HepG2 (cell line): ENCODE results near the gene CCDC192. TPM values are rescaled to one million over a fixed set of nuclear protein-coding genes. Genes with fewer than 3 reads are reported as not detected.

Experiments
- ATAC-seq: fragments of 200-7000 bp; cut with Tn5 transposase; 3 replicates; pipeline ENCODE4 v1.9.1; 2020; ENCODE audit warnings: mild to moderate bottlenecking, moderate library complexity
- BruUV-seq: library from RNA; stranded (reverse); fragments of 400-500 nt; replicated peaks from 2 replicates; lab custom pipeline; 2021; lab: Mats Ljungman, UMichigan
- CTCF ChIA-PET: fragments of 300-600 bp; formaldehyde crosslinking; extraction: SDS; loops from one replicate; lab custom pipeline; 2021; ENCODE audit warnings: low total read pairs, inconsistent platforms, low intra/inter-chr PET ratio; lab: Yijun Ruan, JAX
- POLR2A ChIA-PET: fragments of 350-600 bp; sonication (Branson Sonifier 250); formaldehyde crosslinking; loops from one replicate; lab custom pipeline; 2020; ENCODE audit warnings: antibody characterized with exemption, inconsistent platforms; lab: Yijun Ruan, JAX
- DNase-seq: peaks from one replicate; pipeline ENCODE4 v3.0.0-alpha.2; 2015; ENCODE audit warnings: low spot score
- FAIRE-seq: peaks from 3 replicates; lab custom pipeline; 2011; peaks lifted over from hg19 to GRCh38; lab: Jason Lieb, UNC
- H2AFZ ChIP-seq: one replicate; pipeline ENCODE4 v1.6.1; 2011; ENCODE audit warnings: low read length, inconsistent platforms
- H3K27ac ChIP-seq: fragments of 300-600 bp; 3 replicates; pipeline ENCODE4 v1.8.0; 2011; ENCODE audit warnings: mixed run types, mild to moderate bottlenecking, mixed read lengths, low read length, inconsistent platforms; ENCODE audit not compliant: insufficient read depth; ENCODE audit errors: extremely low read length
- H3K27me3 ChIP-seq, 2 experiments: fragments of 200-600 bp in 1 of 2; 2 replicates in 1 of 2; 3 replicates in 1 of 2; pipeline versions ENCODE4 v1.6.0 to v1.8.0; 2011; ENCODE audit warnings: low read length in 2 of 2, mild to moderate bottlenecking in 2 of 2, moderate library complexity in 2 of 2, inconsistent platforms in 1 of 2; ENCODE audit not compliant: insufficient read depth in 2 of 2, control insufficient read depth in 1 of 2
- H3K36me3 ChIP-seq, 2 experiments: fragments of 200-600 bp in 1 of 2; replicated peaks in 1 of 2; 2 replicates in 1 of 2; 3 replicates in 1 of 2; pipeline versions ENCODE4 v1.5.1 to v1.8.0; 2011; ENCODE audit warnings: low read length in 2 of 2, inconsistent platforms in 1 of 2; ENCODE audit not compliant: insufficient read depth in 2 of 2, control insufficient read depth in 1 of 2
- H3K4me1 ChIP-seq: 2 replicates; pipeline ENCODE4 v1.5.1; 2012; ENCODE audit warnings: low read length, inconsistent platforms; ENCODE audit not compliant: insufficient read depth
- H3K4me2 ChIP-seq: 2 replicates; pipeline ENCODE4 v1.6.0; 2011; ENCODE audit warnings: low read depth, low read length, inconsistent platforms
- H3K4me3 ChIP-seq, 3 experiments: fragments of 200-600 bp in 1 of 3; sonication (generic), shearing (Covaris generic) in 1 of 3; replicated peaks in 1 of 3; 2 replicates each; pipeline ENCODE4 v1.5.1; 2011 to 2016; ENCODE audit warnings: low read length in 3 of 3, inconsistent platforms in 2 of 3, low read depth in 2 of 3, mild to moderate bottlenecking in 2 of 3, control low read depth in 1 of 3, mixed read lengths in 1 of 3; ENCODE audit not compliant: insufficient read depth in 1 of 3
- H3K79me2 ChIP-seq: one replicate; pipeline ENCODE4 v1.6.1; 2011; ENCODE audit warnings: low read length, inconsistent platforms; ENCODE audit not compliant: insufficient read depth
- H3K9ac ChIP-seq: 2 replicates; pipeline ENCODE4 v1.6.0; 2011; ENCODE audit warnings: mild to moderate bottlenecking, low read depth, low read length, inconsistent platforms; ENCODE audit not compliant: insufficient read depth
- H3K9me3 ChIP-seq: 2 replicates; pipeline ENCODE4 v1.5.1; 2012; ENCODE audit warnings: mild to moderate bottlenecking, low read length
- H4K20me1 ChIP-seq: 2 replicates; pipeline ENCODE4 v1.6.0; 2011; ENCODE audit warnings: inconsistent platforms, mild to moderate bottlenecking, low read length, moderate library complexity; ENCODE audit not compliant: insufficient read depth
- RARA ChIP-seq: IDR thresholded peaks from 2 replicates; pipeline ENCODE4 v1.6.1; 2016; ENCODE audit warnings: missing genetic modification reagents, missing compliant biosample characterization
- SKI ChIP-seq: fragments of 450-650 bp; IDR thresholded peaks from one replicate; pipeline ENCODE4 v1.6.1; 2018; ENCODE audit warnings: mild to moderate bottlenecking; ENCODE audit not compliant: partially characterized antibody
- ZBTB25 ChIP-seq: IDR thresholded peaks from 2 replicates; pipeline ENCODE4 v1.6.1; 2018; ENCODE audit warnings: missing genetic modification reagents
- ZBTB49 ChIP-seq: sonication (generic); formaldehyde crosslinking; IDR thresholded peaks from 2 replicates; pipeline ENCODE4 v1.4.0; 2020; ENCODE audit warnings: missing genetic modification reagents, borderline replicate concordance
- ZNF724P ChIP-seq: sonication (generic); formaldehyde crosslinking; IDR thresholded peaks from 2 replicates; pipeline ENCODE4 v1.8.0; 2022; ENCODE audit warnings: missing genetic modification reagents, borderline replicate concordance
- WGBS: methylation state at CpG from one replicate; pipeline ENCODE4 v1.1.6; 2017; ENCODE audit warnings: low lambda C conversion rate; 5-methylcytosine and 5-hydroxymethylcytosine counted together
- in situ Hi-C: cut with HindIII; loops from 2 replicates; pipeline ENCODE4 v1.10.0; 2017; ENCODE audit warnings: low pct_unique_long_range_greater_than_20kb; ENCODE audit not compliant: extremely low pct_ligation_motif_present
- intact Hi-C: fragments of 100-400 bp; cut with micrococcal nuclease; formaldehyde crosslinking; loops from one replicate; pipeline ENCODE4 v1.10.0; 2022; ENCODE audit not compliant: unreplicated experiment
- polyA plus RNA-seq, 8 experiments: library from polyadenylated mRNA; depleted of rRNA in 3 of 8; stranded (reverse) in 7 of 8; unstranded in 1 of 8; fragments of >200 nt; fragmentation: Illumina TruSeq in 4 of 8; extraction: Trizol in 4 of 8; gene quantifications; 2 replicates each; pipeline versions ENCODE4 v1.2.1 to v1.2.3, GENCODE V29; 2011 to 2016; ENCODE audit warnings: low read depth in 4 of 8, missing spikeins in 1 of 8, mixed read lengths in 1 of 8; ENCODE audit not compliant: insufficient read depth in 1 of 8
- total RNA-seq, 5 experiments: library from RNA; depleted of rRNA; stranded (reverse); fragments of >200 nt; fragmentation: Illumina TruSeq; extraction: Trizol; gene quantifications; 2 replicates each; pipeline ENCODE4 v1.2.3, GENCODE V29; 2016; ENCODE audit warnings: low read depth in 1 of 5

The CCDC192 gene
- total and polyA plus RNA-seq, 2 of the 13 experiments (the other 11 are each of a cell fraction or from before 2014, with no cell fraction given), result not detected

- POLR2A ChIA-PET, result no interaction called here
- DNase-seq (no peak), FAIRE-seq (no peak), ATAC-seq (no peak)
- H3K4me1 ChIP-seq, result no peaks in the 10 kb centered on the region
- TF ChIP-seq ZBTB25 (CRISPR knock-in tag) (no peak), SKI (no peak), RARA (CRISPR knock-in tag) (no peak), ZBTB49 (CRISPR knock-in tag) (no peak), ZNF724P (CRISPR knock-in tag) (no peak)
- no peaks in the 10 kb centered on the region; a peak in 1 of 5 replicates for H3K27me3 ChIP-seq
- CTCF ChIA-PET, result no interaction called here
- intact Hi-C loops, result no loop called here
- H3K4me3 ChIP-seq, result no peak overlapping the region
- no TSS peak for BruUV-seq
- 82% methylated on average over 1 of the region's 1 CpG for WGBS
- H2AFZ ChIP-seq, result no peak overlapping the region
- H4K20me1 ChIP-seq, result no peaks in the 10 kb centered on the region
- in situ Hi-C loops, result loop anchor here (25.0 kb wide), 1 partner anchor 203 kb away; the partner anchor contains the start of gene SLC12A2
- no peak overlapping the region for H3K4me2 ChIP-seq
- no peaks in the 10 kb centered on the region for H3K36me3 ChIP-seq
- H3K79me2 ChIP-seq, result no peaks in the 10 kb centered on the region
- no peak overlapping the region for H3K27ac ChIP-seq
- H3K9me3 ChIP-seq, result no peaks in the 10 kb centered on the region
- no peak overlapping the region for H3K9ac ChIP-seq
These were observed 181.2 kb downstream of the CCDC192 start for GRCh38 chr5:127884416-127884815.
